Keratinocyte (primary cell): Measurements from ENCODE around the gene IQCE.

Experiments used
- CTCF ChIP-seq, 3 experiments: IDR thresholded peaks in 1 of 3; conservative IDR thresholded peaks in 1 of 3; optimal IDR thresholded peaks in 1 of 3; 2 replicates in 2 of 3; 3 replicates in 1 of 3; pipeline versions ENCODE3 to v1.5.1; 2011; ENCODE audit warnings: low read length in 3 of 3, mild to moderate bottlenecking in 3 of 3, moderate library complexity in 2 of 3, control low read depth in 1 of 3, inconsistent platforms in 1 of 3; ENCODE audit not compliant: insufficient read depth in 2 of 3; ENCODE audit errors: extremely low read depth in 1 of 3
- EZH2 ChIP-seq: IDR thresholded peaks from one replicate; pipeline ENCODE4 v1.6.1; 2012; ENCODE audit warnings: inconsistent platforms, mild to moderate bottlenecking, low read length, moderate library complexity

- TF ChIP-seq CTCF (optimal IDR thresholded peaks at IDR 0.05 in 1 of 3, IDR thresholded peaks at IDR 0.05 in 1 of 3, conservative IDR thresholded peaks at IDR 0.05 in 1 of 3; ENCODE audit: extremely low read depth in 1 of 3, insufficient read depth in 2 of 3, low read length in 3 of 3): no peak
- no peak for TF ChIP-seq EZH2
These were observed 12.6 kb downstream of the IQCE start for GRCh38 chr7:2571409-2571808.
